Loucy (cell line): Measurements from ENCODE around the gene KCNN3.
A peak's percentile ranks its signal among the peaks of the same experiment; 100 is the strongest.

ENCODE experiments used
- H2AFZ ChIP-seq: fragments of 200-600 bp; sonication (generic); 2 replicates; pipeline ENCODE4 v1.6.0; 2016; ENCODE audit warnings: antibody characterized with exemption, mild to moderate bottlenecking, low read length, moderate library complexity
- H3F3A ChIP-seq: fragments of 200-600 bp; 2 replicates; pipeline ENCODE4 v1.6.0; 2016; ENCODE audit warnings: antibody characterized with exemption, low read depth, mild to moderate bottlenecking
- H3K27me3 ChIP-seq: fragments of 200-600 bp; sonication (generic); 2 replicates; pipeline ENCODE4 v1.6.1; 2014; ENCODE audit warnings: low read length, mild to moderate bottlenecking; ENCODE audit not compliant: insufficient read depth, poor library complexity, severe bottlenecking
- H3K36me3 ChIP-seq: fragments of 200-600 bp; sonication (generic); 2 replicates; pipeline ENCODE4 v1.6.1; 2016; ENCODE audit warnings: low read length; ENCODE audit not compliant: insufficient read depth
- H3K4me1 ChIP-seq: fragments of 200-600 bp; sonication (generic); 2 replicates; pipeline ENCODE4 v1.5.1; 2014; ENCODE audit warnings: low read length, mild to moderate bottlenecking; ENCODE audit not compliant: insufficient read depth, poor library complexity, severe bottlenecking
- H3K4me2 ChIP-seq: fragments of 200-600 bp; sonication (generic); 2 replicates; pipeline ENCODE4 v1.6.0; 2014; ENCODE audit warnings: antibody characterized with exemption, low read length, low read depth, mild to moderate bottlenecking; ENCODE audit not compliant: poor library complexity, severe bottlenecking
- H3K4me3 ChIP-seq: fragments of 200-600 bp; sonication (generic); 2 replicates; pipeline ENCODE4 v1.5.1; 2014; ENCODE audit warnings: low read length, mild to moderate bottlenecking, mixed read lengths; ENCODE audit not compliant: poor library complexity, severe bottlenecking
- H3K79me2 ChIP-seq: fragments of 200-600 bp; sonication (generic); 2 replicates; pipeline ENCODE4 v1.6.1; 2014; ENCODE audit warnings: low read length; ENCODE audit not compliant: insufficient read depth
- H3K9ac ChIP-seq: fragments of 200-600 bp; sonication (generic); 2 replicates; pipeline ENCODE4 v1.6.0; 2014; ENCODE audit warnings: mild to moderate bottlenecking, low read depth, low read length, moderate library complexity; ENCODE audit not compliant: poor library complexity, severe bottlenecking
- H3K9me2 ChIP-seq: fragments of 200-600 bp; sonication (generic); replicated peaks from 2 replicates; pipeline ENCODE4 v1.6.1; 2016; ENCODE audit warnings: low read depth, low read length, mixed read lengths
- H3K9me3 ChIP-seq: fragments of 200-600 bp; sonication (generic); 2 replicates; pipeline ENCODE4 v1.6.1; 2014; ENCODE audit warnings: mild to moderate bottlenecking, antibody characterized with exemption, low read length, low read depth; ENCODE audit not compliant: insufficient read depth
- H4K20me1 ChIP-seq: fragments of 200-600 bp; sonication (generic); 2 replicates; pipeline ENCODE4 v1.6.0; 2014; ENCODE audit warnings: antibody characterized with exemption, low read length, mild to moderate bottlenecking; ENCODE audit not compliant: insufficient read depth, poor library complexity, severe bottlenecking
- CTCF ChIP-seq: fragments of 200-600 bp; sonication (generic); conservative IDR thresholded peaks from 2 replicates; pipeline ENCODE4 v1.5.1; 2014; ENCODE audit warnings: mild to moderate bottlenecking, antibody characterized with exemption, low read length
- EZH2phosphoT487 ChIP-seq: fragments of 200-600 bp; IDR thresholded peaks from 2 replicates; pipeline ENCODE4 v1.6.1; 2018; ENCODE audit warnings: antibody characterized with exemption, mild to moderate bottlenecking, moderate library complexity, borderline replicate concordance

The KCNN3 gene

GRCh38 chr1:154772606-154773506, 97.2 kb downstream of the KCNN3 start:
- H3K79me2 ChIP-seq = no peaks in the 10 kb centered on the region
- H4K20me1 ChIP-seq = no peaks in the 10 kb centered on the region
- H3F3A ChIP-seq = no peaks in the 10 kb centered on the region
- no peaks in the 10 kb centered on the region for H3K4me1 ChIP-seq
- H3K4me3 ChIP-seq = no peak overlapping the region
- H3K4me2 ChIP-seq = no peak overlapping the region
- H3K9ac ChIP-seq = no peak overlapping the region
- no peaks in the 10 kb centered on the region for H3K9me3 ChIP-seq
- no peak overlapping the region for H2AFZ ChIP-seq
- TF ChIP-seq CTCF (peak; percentile 56), EZH2phosphoT487 (no peak)
- no peaks in the 10 kb centered on the region for H3K36me3 ChIP-seq
- no peaks in the 10 kb centered on the region for H3K9me2 ChIP-seq
- H3K27me3 ChIP-seq = no peaks in the 10 kb centered on the region

- Histone ChIP-seq H3K36me3 (no peaks in the 10 kb centered on the region), H3K9ac (no peak overlapping the region), H3K79me2 (no peaks in the 10 kb centered on the region), H3K9me2 (no peaks in the 10 kb centered on the region), H4K20me1 (no peaks in the 10 kb centered on the region), H3K4me2 (no peak overlapping the region), H3F3A (no peaks in the 10 kb centered on the region), H2AFZ (no peak overlapping the region), H3K4me1 (no peaks in the 10 kb centered on the region), H3K9me3 (no peaks in the 10 kb centered on the region), H3K27me3 (no peaks in the 10 kb centered on the region), H3K4me3 (no peak overlapping the region)
- TF ChIP-seq EZH2phosphoT487 (no peak), CTCF (no peak)
Observed at GRCh38 chr1:154772056-154772455, 98.0 kb downstream of the KCNN3 start.

GRCh38 chr1:154770897-154771594, 99.0 kb downstream of the KCNN3 start:
- H2AFZ ChIP-seq = no peak overlapping the region
- H3K36me3 ChIP-seq = no peaks in the 10 kb centered on the region
- H3K9ac ChIP-seq = no peak overlapping the region
- no peaks in the 10 kb centered on the region for H3F3A ChIP-seq
- TF ChIP-seq CTCF (no peak), EZH2phosphoT487 (no peak)
- no peaks in the 10 kb centered on the region for H3K27me3 ChIP-seq
- H3K79me2 ChIP-seq = no peaks in the 10 kb centered on the region
- H4K20me1 ChIP-seq = no peaks in the 10 kb centered on the region
- no peak overlapping the region for H3K4me3 ChIP-seq
- H3K4me2 ChIP-seq = no peak overlapping the region
- no peaks in the 10 kb centered on the region for H3K9me3 ChIP-seq
- no peaks in the 10 kb centered on the region for H3K9me2 ChIP-seq
- H3K4me1 ChIP-seq = no peaks in the 10 kb centered on the region
